PC-9 (cell line): ENCODE measurements around the gene ABI3BP. TPM values are rescaled to one million over a fixed set of nuclear protein-coding genes. Genes with fewer than 3 reads are reported as not detected.

Experiments used
- BruUV-seq: library from RNA; stranded (reverse); fragments of 400-500 nt; replicated peaks from 2 replicates; lab custom pipeline; 2021; lab: Mats Ljungman, UMichigan
- CTCF ChIA-PET: fragments of 300-600 bp; sonication (Branson Sonifier 250); formaldehyde crosslinking; loops from one replicate; lab custom pipeline; 2022; ENCODE audit warnings: antibody characterized with exemption; lab: Charles Lee
- POLR2A ChIA-PET: fragments of 300-600 bp; sonication (Branson Sonifier 250); formaldehyde crosslinking; loops from one replicate; lab custom pipeline; 2022; ENCODE audit warnings: antibody characterized with exemption; ENCODE audit not compliant: unreplicated experiment; lab: Charles Lee
- DNase-seq, 2 experiments: peaks; one replicate each; pipeline versions ENCODE4 v3.0.0 to v3.0.0-alpha.2; 2015 to 2022; ENCODE audit warnings: mixed read lengths in 1 of 2
- H2AFZ ChIP-seq: fragments of 200-600 bp; sonication (generic); 2 replicates; pipeline ENCODE4 v1.8.1; 2017; ENCODE audit warnings: antibody characterized with exemption
- H3F3A ChIP-seq: fragments of 200-600 bp; sonication (generic); 2 replicates; pipeline ENCODE4 v1.8.1; 2017; ENCODE audit warnings: antibody characterized with exemption, mild to moderate bottlenecking, low read depth; ENCODE audit not compliant: insufficient read depth
- H3K27ac ChIP-seq: fragments of 200-600 bp; sonication (generic); 2 replicates; pipeline ENCODE4 v1.6.1; 2016; ENCODE audit warnings: mixed run types
- H3K27me3 ChIP-seq: fragments of 200-600 bp; sonication (generic); 2 replicates; pipeline ENCODE4 v1.6.1; 2016; ENCODE audit warnings: low read depth, mixed run types; ENCODE audit not compliant: insufficient read depth
- H3K36me3 ChIP-seq: fragments of 200-600 bp; sonication (generic); 2 replicates; pipeline ENCODE4 v1.6.1; 2016; ENCODE audit warnings: low read depth, mixed run types
- H3K4me1 ChIP-seq: fragments of 200-600 bp; sonication (generic); replicated peaks from 2 replicates; pipeline ENCODE4 v1.6.1; 2016; ENCODE audit warnings: mixed run types; ENCODE audit not compliant: insufficient read depth
- H3K4me2 ChIP-seq: fragments of 200-600 bp; sonication (generic); 2 replicates; pipeline ENCODE4 v1.6.1; 2017; ENCODE audit warnings: mixed run types
- H3K4me3 ChIP-seq: fragments of 200-600 bp; sonication (generic); 2 replicates; pipeline ENCODE4 v1.6.1; 2016; ENCODE audit warnings: mixed run types
- H3K79me2 ChIP-seq: fragments of 200-600 bp; sonication (generic); 2 replicates; pipeline ENCODE4 v1.6.1; 2017; ENCODE audit warnings: low read depth, mixed run types
- H3K9me2 ChIP-seq: fragments of 200-600 bp; sonication (generic); 2 replicates; pipeline ENCODE4 v1.8.1; 2017; ENCODE audit warnings: mild to moderate bottlenecking; ENCODE audit not compliant: insufficient read depth
- H3K9me3 ChIP-seq: fragments of 200-600 bp; sonication (generic); 2 replicates; pipeline ENCODE4 v1.8.1; 2016; ENCODE audit warnings: low read depth; ENCODE audit not compliant: insufficient read depth
- H4K20me1 ChIP-seq: fragments of 200-600 bp; sonication (generic); 2 replicates; pipeline ENCODE4 v1.8.1; 2017; ENCODE audit not compliant: insufficient read depth
- EZH2 ChIP-seq: fragments of 200-600 bp; sonication (generic); IDR thresholded peaks from 2 replicates; pipeline ENCODE4 v1.8.0; 2017; ENCODE audit warnings: antibody characterized with exemption, low read depth
- intact Hi-C: fragments of 100-400 bp; cut with micrococcal nuclease; formaldehyde crosslinking; loops from one replicate; pipeline ENCODE4 v1.10.0; 2022; ENCODE audit not compliant: unreplicated experiment
- total RNA-seq: library from RNA; stranded (reverse); gene quantifications from 2 replicates; pipeline ENCODE4 v1.2.3, GENCODE V29; 2021
- TF ChIP-seq, protein P1 (sequence below): fragments of 200-600 bp; sonication (generic); conservative IDR thresholded peaks from 2 replicates; pipeline ENCODE4 v1.6.1; 2017; ENCODE audit warnings: mixed run types, antibody characterized with exemption, mild to moderate bottlenecking, moderate library complexity

Gene ABI3BP
- total RNA-seq, 1 experiment from 2014 or later, result 4.2 TPM

DNA sequence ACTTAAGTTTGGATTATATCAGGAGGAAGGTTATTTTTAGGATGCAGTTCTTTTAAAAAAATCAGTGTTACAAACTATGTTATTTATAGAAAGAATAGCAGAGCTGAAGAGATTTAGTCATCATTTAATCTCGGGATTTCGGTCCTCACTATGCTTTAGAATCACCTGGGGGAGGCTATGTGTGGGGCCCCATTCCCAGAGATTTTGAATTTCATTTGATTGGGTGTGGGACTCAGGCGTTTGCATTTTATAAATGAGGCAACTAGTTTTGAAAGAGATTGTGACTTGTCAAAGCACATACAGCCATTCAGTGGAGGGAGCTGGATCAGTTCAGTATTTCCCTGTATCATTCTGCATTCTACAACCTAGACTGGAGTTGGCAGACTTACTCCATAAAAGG, 247.1 kb downstream of the ABI3BP start:
- Histone ChIP-seq H3K27ac (no peak overlapping the region), H3K4me3 (no peak overlapping the region), H3K36me3 (peaks cover 91% of the 10 kb centered on the region), H3K27me3 (no peaks in the 10 kb centered on the region), H3F3A (peaks cover 32% of the 10 kb centered on the region), H2AFZ (no peak overlapping the region), H3K79me2 (no peaks in the 10 kb centered on the region), H3K9me2 (no peaks in the 10 kb centered on the region), H3K4me1 (no peaks in the 10 kb centered on the region), H3K9me3 (no peaks in the 10 kb centered on the region), H4K20me1 (peaks cover 36% of the 10 kb centered on the region), H3K4me2 (no peak overlapping the region)
- no peak for DNase-seq
- CTCF ChIA-PET, result no interaction called here
- POLR2A ChIA-PET, result no interaction called here
- TF ChIP-seq EZH2, result no peak
- TF ChIP-seq, protein P1, sequence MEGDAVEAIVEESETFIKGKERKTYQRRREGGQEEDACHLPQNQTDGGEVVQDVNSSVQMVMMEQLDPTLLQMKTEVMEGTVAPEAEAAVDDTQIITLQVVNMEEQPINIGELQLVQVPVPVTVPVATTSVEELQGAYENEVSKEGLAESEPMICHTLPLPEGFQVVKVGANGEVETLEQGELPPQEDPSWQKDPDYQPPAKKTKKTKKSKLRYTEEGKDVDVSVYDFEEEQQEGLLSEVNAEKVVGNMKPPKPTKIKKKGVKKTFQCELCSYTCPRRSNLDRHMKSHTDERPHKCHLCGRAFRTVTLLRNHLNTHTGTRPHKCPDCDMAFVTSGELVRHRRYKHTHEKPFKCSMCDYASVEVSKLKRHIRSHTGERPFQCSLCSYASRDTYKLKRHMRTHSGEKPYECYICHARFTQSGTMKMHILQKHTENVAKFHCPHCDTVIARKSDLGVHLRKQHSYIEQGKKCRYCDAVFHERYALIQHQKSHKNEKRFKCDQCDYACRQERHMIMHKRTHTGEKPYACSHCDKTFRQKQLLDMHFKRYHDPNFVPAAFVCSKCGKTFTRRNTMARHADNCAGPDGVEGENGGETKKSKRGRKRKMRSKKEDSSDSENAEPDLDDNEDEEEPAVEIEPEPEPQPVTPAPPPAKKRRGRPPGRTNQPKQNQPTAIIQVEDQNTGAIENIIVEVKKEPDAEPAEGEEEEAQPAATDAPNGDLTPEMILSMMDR, result no peak
- intact Hi-C loops, result loop anchor here (10.0 kb wide), 1 partner anchor 431 kb away; no protein-coding TSS in a partner anchor
- no TSS peak for BruUV-seq

DNA sequence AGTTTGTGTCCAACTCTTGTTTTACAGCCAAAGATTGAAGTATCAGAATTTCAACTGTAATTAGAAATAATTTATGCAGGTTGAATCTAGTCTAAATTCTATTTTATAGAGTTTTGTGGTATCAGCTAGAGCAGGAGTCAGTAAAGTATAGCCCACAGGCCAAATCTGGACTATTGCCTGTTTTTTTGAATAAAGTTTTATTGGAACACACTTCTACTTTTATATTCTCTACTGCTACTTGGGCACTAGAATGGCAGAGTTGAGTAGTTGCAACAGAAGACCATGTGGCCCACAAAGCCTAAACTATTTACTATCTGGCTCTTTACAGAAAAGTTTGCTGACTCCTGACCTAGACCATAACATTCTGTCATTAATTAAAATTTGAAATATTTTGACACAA, 247.6 kb downstream of the ABI3BP start:
- Histone ChIP-seq H3K27me3 (no peaks in the 10 kb centered on the region), H4K20me1 (peaks cover 36% of the 10 kb centered on the region), H3F3A (peaks cover 34% of the 10 kb centered on the region), H3K4me3 (no peak overlapping the region), H2AFZ (no peak overlapping the region), H3K27ac (no peak overlapping the region), H3K4me2 (no peak overlapping the region), H3K4me1 (no peaks in the 10 kb centered on the region), H3K79me2 (peaks cover under 1% of the 10 kb centered on the region; the same call in 1 of the 2 replicates), H3K36me3 (peaks cover 92% of the 10 kb centered on the region), H3K9me3 (no peaks in the 10 kb centered on the region), H3K9me2 (no peaks in the 10 kb centered on the region)
- POLR2A ChIA-PET, result no interaction called here
- CTCF ChIA-PET, result no interaction called here
- intact Hi-C loops, result loop anchor here (10.0 kb wide), 1 partner anchor 431 kb away; no protein-coding TSS in a partner anchor
- BruUV-seq, result no TSS peak
- DNase-seq, result no peak
- TF ChIP-seq EZH2, result no peak
- TF ChIP-seq, protein P1, result no peak

DNA sequence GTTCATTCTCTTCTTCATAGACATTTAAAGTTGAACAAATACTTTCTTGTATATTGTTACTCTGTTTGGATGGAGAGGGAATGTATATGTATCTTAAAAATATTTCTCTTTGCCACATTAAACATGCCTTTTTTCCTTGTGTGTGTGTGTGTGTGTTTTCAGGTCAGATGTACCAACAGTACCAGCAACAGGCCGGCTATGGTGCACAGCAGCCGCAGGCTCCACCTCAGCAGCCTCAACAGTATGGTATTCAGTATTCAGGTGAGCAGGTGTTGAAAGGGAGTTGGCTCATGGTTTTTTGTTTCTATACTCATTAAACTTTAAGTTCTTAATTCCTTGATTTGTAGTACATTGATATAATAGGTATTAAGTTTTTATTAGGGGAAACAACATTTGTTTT, 248.6 kb downstream of the ABI3BP start:
- H2AFZ ChIP-seq, result no peak overlapping the region
- ChIA-PET CTCF (no interaction called here), POLR2A (no interaction called here)
- H3K27me3 ChIP-seq, result no peaks in the 10 kb centered on the region
- H3K4me3 ChIP-seq, result no peak overlapping the region
- DNase-seq, result no peak
- H3K9me2 ChIP-seq, result no peaks in the 10 kb centered on the region
- H3K4me2 ChIP-seq, result no peak overlapping the region
- peaks cover 35% of the 10 kb centered on the region for H3F3A ChIP-seq
- H3K36me3 ChIP-seq, result peaks cover 94% of the 10 kb centered on the region
- H4K20me1 ChIP-seq, result peaks cover 38% of the 10 kb centered on the region
- H3K4me1 ChIP-seq, result no peaks in the 10 kb centered on the region
- no peaks in the 10 kb centered on the region for H3K9me3 ChIP-seq
- intact Hi-C loops, result loop anchor here (10.0 kb wide), 1 partner anchor 430 kb away; no protein-coding TSS in a partner anchor
- H3K27ac ChIP-seq, result no peak overlapping the region
- TF ChIP-seq, protein P1, result no peak
- no peak for TF ChIP-seq EZH2
- no TSS peak for BruUV-seq
- peaks cover 10% of the 10 kb centered on the region; the same call in 1 of the 2 replicates for H3K79me2 ChIP-seq
